Measurements from ENCODE around the gene IFRD2. TPM values are rescaled to one million over a fixed set of nuclear protein-coding genes. Genes with fewer than 3 reads are reported as not detected.

IFRD2 gene
- total and polyA plus RNA-seq, 2 of the 8 experiments (the other 6 are each of a cell fraction or from before 2014, with no cell fraction given), result 76.7 to 88.8 TPM

- Histone ChIP-seq H3K79me1 (ENCODE audit: low read depth, low read length) (peaks cover 1% of the 10 kb centered on the region; the same call in 1 of the 2 replicates), H3K4ac (replicated peaks; ENCODE audit: insufficient read length, low read depth, low read length) (peak within 1 kb of the TSS; percentile 6), H3K27me3 (replicated peaks in 1 of 4; ENCODE audit: control insufficient read depth in 3 of 4, extremely low read depth in 1 of 4, insufficient read depth in 3 of 4, low read length in 3 of 4) (peaks cover 23 to 66% (median 52%) of the 10 kb centered on the region in 4 experiments), H2AFZ (ENCODE audit: low read length) (peak within 1 kb of the TSS; percentile 81; the same call in 1 of the 2 replicates), H3K4me1 (replicated peaks in 1 of 4; ENCODE audit: control insufficient read depth in 3 of 4, insufficient read depth in 4 of 4, low read length in 3 of 4) (peaks cover 0 to 19% (median 14%) of the 10 kb centered on the region in 4 experiments; a peak in 5 of 7 replicates), H3K79me2 (ENCODE audit: control insufficient read depth in 1 of 2, insufficient read depth in 2 of 2, low read length in 2 of 2) (peaks cover 0 to 11% of the 10 kb centered on the region in 2 experiments; a peak in 2 of 4 replicates), H2BK20ac (ENCODE audit: low read length) (no peak within 1 kb of the TSS), H3K4me3 (ENCODE audit: extremely low read depth in 1 of 4, insufficient read depth in 2 of 4, low read depth in 3 of 4, low read length in 4 of 4) (peak within 1 kb of the TSS; percentile 33 to 63 (median 46)), H3K36me3 (ENCODE audit: control insufficient read depth in 2 of 4, insufficient read depth in 4 of 4, low read length in 3 of 4) (no peaks in the 10 kb centered on the region), H3K9me3 (ENCODE audit: insufficient read depth in 2 of 2, low read depth in 1 of 2, low read length in 1 of 2) (no peaks in the 10 kb centered on the region), H3K23ac (ENCODE audit: insufficient read length) (no peak within 1 kb of the TSS), H4K5ac (ENCODE audit: insufficient read length, low read depth, low read length) (no peak within 1 kb of the TSS), H2BK5ac (ENCODE audit: low read depth, low read length) (peak within 1 kb of the TSS; percentile 30; the same call in 1 of the 2 replicates), H2BK15ac (ENCODE audit: low read length) (peak within 1 kb of the TSS; percentile 98), H4K91ac (replicated peaks; ENCODE audit: insufficient read length, low read length) (peak within 1 kb of the TSS; percentile 34), H3K18ac (ENCODE audit: extremely low read depth, low read length) (peak within 1 kb of the TSS; percentile 75), H3K9ac (replicated peaks in 1 of 4; ENCODE audit: extremely low read depth in 1 of 4, low read depth in 3 of 4, low read length in 3 of 4) (no peak within 1 kb of the TSS; a peak in 1 of 7 replicates), H4K20me1 (replicated peaks in 1 of 2; ENCODE audit: control insufficient read depth in 1 of 2, insufficient read depth in 2 of 2, low read length in 2 of 2) (peaks cover 0 to 10% of the 10 kb centered on the region in 2 experiments), H3K14ac (ENCODE audit: insufficient read length) (no peak within 1 kb of the TSS), H3K56ac (replicated peaks; ENCODE audit: insufficient read length, low read depth, low read length) (no peak within 1 kb of the TSS), H4K8ac (ENCODE audit: extremely low read depth, insufficient read depth, low read length) (peak within 1 kb of the TSS; percentile 83), H3K4me2 (ENCODE audit: insufficient read depth in 1 of 2, low read depth in 2 of 2, low read length in 2 of 2) (peak within 1 kb of the TSS; percentile 65 to 87), H2AK5ac (ENCODE audit: low read depth, low read length) (no peak within 1 kb of the TSS), H2BK12ac (ENCODE audit: low read depth, low read length) (peak within 1 kb of the TSS; percentile 68; the same call in 1 of the 2 replicates), H3K23me2 (ENCODE audit: low read depth, low read length) (peaks cover 22% of the 10 kb centered on the region), H2BK120ac (replicated peaks; ENCODE audit: low read depth, low read length) (no peak within 1 kb of the TSS), H3K27ac (ENCODE audit: low read depth, low read length) (no peak within 1 kb of the TSS)
- POLR2A ChIA-PET (ENCODE audit: partially characterized antibody), result interaction anchor here (0.5 to 3.3 kb wide), 9 partner anchors 9 to 78 kb away, joined by 3 to 17 read pairs (median 3); partner anchors contain the start of genes CYB561D2, HYAL2, NPRL2 and TUSC2
- DNase-seq (ENCODE audit: low read depth in 1 of 2, low spot score in 2 of 2) (peak in 1 of 2 experiments; percentile 66), FAIRE-seq (no peak)
- WGBS, 2 experiments (ENCODE audit: extremely low coverage in 1 of 2, insufficient coverage in 1 of 2, insufficient read length in 1 of 2, insufficient replicate concordance in 2 of 2, low coverage in 1 of 2, low lambda C conversion rate in 2 of 2, missing lambda C conversion rate in 1 of 2), result 9% methylated on average over 75 of the region's 85 CpGs; no CpG with 5 or more reads in 1 of the 2 experiments
- CTCF ChIA-PET (ENCODE audit: partially characterized antibody), result interaction anchor here (0.7 to 10.0 kb wide), 8 partner anchors 9 to 273 kb away, joined by 3 to 84 read pairs (median 3); no protein-coding TSS in a partner anchor
- TF ChIP-seq YY1 (IDR thresholded peaks at IDR 0.05; ENCODE audit: low read depth, low read length), result no peak
- peak; percentile 51 for TF ChIP-seq ASH2L (IDR thresholded peaks at IDR 0.05; ENCODE audit: low read length)
- TF ChIP-seq E2F6 (IDR thresholded peaks at IDR 0.05), result peak; percentile 53
- TF ChIP-seq EZH2 (IDR thresholded peaks at IDR 0.05; ENCODE audit: low read depth, low read length, severe bottlenecking), result peak; percentile 80
- TF ChIP-seq MAX (IDR thresholded peaks at IDR 0.05), result peak; percentile 89
- 0 out of 2 replicates have a peak, but pooled peaks have one; percentile 22 for TF ChIP-seq TAF1 (IDR thresholded peaks at IDR 0.05; ENCODE audit: low read depth, low read length)
- TF ChIP-seq PHF8 (conservative IDR thresholded peaks at IDR 0.05; ENCODE audit: low read depth, low read length), result peak; percentile 35; the same call in 1 of the 2 replicates
- peak; percentile 83 for TF ChIP-seq SUZ12 (IDR thresholded peaks at IDR 0.05; ENCODE audit: low read length)
- 0 out of 2 replicates have a peak, but pooled peaks have one; percentile 38 for TF ChIP-seq SP4 (IDR thresholded peaks at IDR 0.05; ENCODE audit: low read length)
Measured at GRCh38 chr3:50340448-50341329, 48.5 kb upstream of the IFRD2 start, which contains the start of gene RASSF1. Gene RASSF1 (minus strand): TSS chr3:50340836. CDS start chr3:50340805, 31 bp downstream.

Measured in H1 (cell line).